ENCODE measurements around the gene NUMA1.

DNA sequence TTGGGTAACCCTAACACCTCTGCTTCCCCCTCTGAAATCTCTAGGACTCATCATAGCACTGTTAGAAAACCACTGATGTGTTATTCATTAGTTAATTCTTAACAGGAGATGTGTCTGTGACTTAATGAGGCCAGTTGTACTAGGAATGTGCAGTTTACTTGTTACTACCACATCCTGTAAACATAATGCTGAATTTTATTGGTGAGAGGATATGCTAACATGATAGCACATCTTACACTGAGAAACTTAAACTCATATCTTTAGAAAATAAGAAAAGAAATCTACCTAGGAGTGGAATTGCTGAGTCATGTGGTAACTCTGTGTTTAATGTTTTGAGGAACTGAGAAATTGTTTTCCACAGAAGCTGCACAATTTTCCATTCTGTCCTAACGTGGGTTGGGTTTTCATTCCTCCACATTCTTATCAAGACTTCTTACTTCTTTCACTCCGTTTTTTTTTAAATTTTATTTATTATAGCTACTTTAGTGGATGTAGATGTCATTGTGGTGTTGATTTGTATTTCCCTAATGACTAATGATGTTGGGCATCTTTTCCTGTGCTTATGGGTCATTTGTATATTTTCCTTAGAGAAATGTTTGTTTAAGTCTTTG lies 117.8 kb downstream of the NUMA1 start:
- no peak for TF ChIP-seq SP1 (IDR thresholded peaks at IDR 0.05)
- TF ChIP-seq, protein P1, sequence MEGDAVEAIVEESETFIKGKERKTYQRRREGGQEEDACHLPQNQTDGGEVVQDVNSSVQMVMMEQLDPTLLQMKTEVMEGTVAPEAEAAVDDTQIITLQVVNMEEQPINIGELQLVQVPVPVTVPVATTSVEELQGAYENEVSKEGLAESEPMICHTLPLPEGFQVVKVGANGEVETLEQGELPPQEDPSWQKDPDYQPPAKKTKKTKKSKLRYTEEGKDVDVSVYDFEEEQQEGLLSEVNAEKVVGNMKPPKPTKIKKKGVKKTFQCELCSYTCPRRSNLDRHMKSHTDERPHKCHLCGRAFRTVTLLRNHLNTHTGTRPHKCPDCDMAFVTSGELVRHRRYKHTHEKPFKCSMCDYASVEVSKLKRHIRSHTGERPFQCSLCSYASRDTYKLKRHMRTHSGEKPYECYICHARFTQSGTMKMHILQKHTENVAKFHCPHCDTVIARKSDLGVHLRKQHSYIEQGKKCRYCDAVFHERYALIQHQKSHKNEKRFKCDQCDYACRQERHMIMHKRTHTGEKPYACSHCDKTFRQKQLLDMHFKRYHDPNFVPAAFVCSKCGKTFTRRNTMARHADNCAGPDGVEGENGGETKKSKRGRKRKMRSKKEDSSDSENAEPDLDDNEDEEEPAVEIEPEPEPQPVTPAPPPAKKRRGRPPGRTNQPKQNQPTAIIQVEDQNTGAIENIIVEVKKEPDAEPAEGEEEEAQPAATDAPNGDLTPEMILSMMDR (IDR thresholded peaks at IDR 0.05; ENCODE audit: low read depth, low read length, missing input control), result no peak
- no peak for TF ChIP-seq RXRA (IDR thresholded peaks at IDR 0.05)
- no peak for TF ChIP-seq GABPA (IDR thresholded peaks at IDR 0.05 in 1 of 2, conservative IDR thresholded peaks at IDR 0.05 in 1 of 2)
- TF ChIP-seq TAF1 (conservative IDR thresholded peaks at IDR 0.05), result no peak
- TF ChIP-seq, protein P2, sequence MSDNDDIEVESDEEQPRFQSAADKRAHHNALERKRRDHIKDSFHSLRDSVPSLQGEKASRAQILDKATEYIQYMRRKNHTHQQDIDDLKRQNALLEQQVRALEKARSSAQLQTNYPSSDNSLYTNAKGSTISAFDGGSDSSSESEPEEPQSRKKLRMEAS (IDR thresholded peaks at IDR 0.05), result no peak
- TF ChIP-seq, protein P3, sequence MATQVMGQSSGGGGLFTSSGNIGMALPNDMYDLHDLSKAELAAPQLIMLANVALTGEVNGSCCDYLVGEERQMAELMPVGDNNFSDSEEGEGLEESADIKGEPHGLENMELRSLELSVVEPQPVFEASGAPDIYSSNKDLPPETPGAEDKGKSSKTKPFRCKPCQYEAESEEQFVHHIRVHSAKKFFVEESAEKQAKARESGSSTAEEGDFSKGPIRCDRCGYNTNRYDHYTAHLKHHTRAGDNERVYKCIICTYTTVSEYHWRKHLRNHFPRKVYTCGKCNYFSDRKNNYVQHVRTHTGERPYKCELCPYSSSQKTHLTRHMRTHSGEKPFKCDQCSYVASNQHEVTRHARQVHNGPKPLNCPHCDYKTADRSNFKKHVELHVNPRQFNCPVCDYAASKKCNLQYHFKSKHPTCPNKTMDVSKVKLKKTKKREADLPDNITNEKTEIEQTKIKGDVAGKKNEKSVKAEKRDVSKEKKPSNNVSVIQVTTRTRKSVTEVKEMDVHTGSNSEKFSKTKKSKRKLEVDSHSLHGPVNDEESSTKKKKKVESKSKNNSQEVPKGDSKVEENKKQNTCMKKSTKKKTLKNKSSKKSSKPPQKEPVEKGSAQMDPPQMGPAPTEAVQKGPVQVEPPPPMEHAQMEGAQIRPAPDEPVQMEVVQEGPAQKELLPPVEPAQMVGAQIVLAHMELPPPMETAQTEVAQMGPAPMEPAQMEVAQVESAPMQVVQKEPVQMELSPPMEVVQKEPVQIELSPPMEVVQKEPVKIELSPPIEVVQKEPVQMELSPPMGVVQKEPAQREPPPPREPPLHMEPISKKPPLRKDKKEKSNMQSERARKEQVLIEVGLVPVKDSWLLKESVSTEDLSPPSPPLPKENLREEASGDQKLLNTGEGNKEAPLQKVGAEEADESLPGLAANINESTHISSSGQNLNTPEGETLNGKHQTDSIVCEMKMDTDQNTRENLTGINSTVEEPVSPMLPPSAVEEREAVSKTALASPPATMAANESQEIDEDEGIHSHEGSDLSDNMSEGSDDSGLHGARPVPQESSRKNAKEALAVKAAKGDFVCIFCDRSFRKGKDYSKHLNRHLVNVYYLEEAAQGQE (IDR thresholded peaks at IDR 0.05), result no peak

All from liver (tissue), 3 donors.